BE2C (cell line): ENCODE data around the gene JAK3.
A peak's percentile ranks its signal among the peaks of the same experiment; 100 is the strongest.
"Not testable (repeated sequence)": the region's sequence is repeated elsewhere in the genome, so short reads cannot be mapped to it uniquely, and the experiment has no call there.

Experiments used
- DNase-seq: peaks from one replicate; pipeline ENCODE4 v3.0.0-alpha.2; 2020
- H3K27me3 ChIP-seq: fragments of 250-450 bp; sonication (Bioruptor Pico); 2 replicates; pipeline ENCODE4 v1.5.1; 2020; ENCODE audit warnings: mild to moderate bottlenecking
- H3K36me3 ChIP-seq: fragments of 250-450 bp; sonication (Bioruptor Pico); 2 replicates; pipeline ENCODE4 v1.5.1; 2020; ENCODE audit warnings: mild to moderate bottlenecking
- H3K4me1 ChIP-seq: fragments of 250-450 bp; sonication (Bioruptor Pico); 2 replicates; pipeline ENCODE4 v1.5.1; 2020
- H3K4me3 ChIP-seq: 2 replicates; pipeline ENCODE4 v1.5.1; 2011; ENCODE audit warnings: low read depth, low read length
- H3K9me3 ChIP-seq: fragments of 250-450 bp; sonication (Bioruptor Pico); 2 replicates; pipeline ENCODE4 v1.5.1; 2020
- CTCF ChIP-seq: IDR thresholded peaks from 2 replicates; pipeline ENCODE4 v1.5.1; 2012; ENCODE audit warnings: mild to moderate bottlenecking, low read depth, low read length

JAK3 gene

DNA sequence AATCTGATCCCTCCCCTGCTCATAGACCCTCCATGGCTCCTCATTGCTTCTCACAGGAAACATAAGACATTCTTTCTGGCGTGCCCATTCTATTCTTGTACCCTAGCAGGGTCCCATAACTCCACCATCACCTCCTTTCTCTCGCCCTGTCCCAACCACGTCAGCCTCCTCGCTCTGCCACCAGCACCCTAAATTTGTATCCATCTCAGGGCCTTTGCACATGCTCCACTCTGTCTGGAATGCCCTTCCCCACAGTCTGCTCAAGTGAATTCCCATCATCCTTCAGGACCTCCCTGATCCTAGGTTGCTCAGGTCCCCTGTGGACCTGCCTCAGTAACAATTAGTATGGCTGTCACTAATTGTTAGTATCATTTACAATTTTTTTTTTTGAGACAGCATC lies 42.4 kb downstream of the JAK3 start:
- Histone ChIP-seq H3K4me1 (no peaks in the 10 kb centered on the region), H3K4me3 (no peak overlapping the region), H3K9me3 (no peaks in the 10 kb centered on the region), H3K27me3 (no peaks in the 10 kb centered on the region), H3K36me3 (no peaks in the 10 kb centered on the region)
- DNase-seq = no peak
- TF ChIP-seq CTCF = no peak

DNA sequence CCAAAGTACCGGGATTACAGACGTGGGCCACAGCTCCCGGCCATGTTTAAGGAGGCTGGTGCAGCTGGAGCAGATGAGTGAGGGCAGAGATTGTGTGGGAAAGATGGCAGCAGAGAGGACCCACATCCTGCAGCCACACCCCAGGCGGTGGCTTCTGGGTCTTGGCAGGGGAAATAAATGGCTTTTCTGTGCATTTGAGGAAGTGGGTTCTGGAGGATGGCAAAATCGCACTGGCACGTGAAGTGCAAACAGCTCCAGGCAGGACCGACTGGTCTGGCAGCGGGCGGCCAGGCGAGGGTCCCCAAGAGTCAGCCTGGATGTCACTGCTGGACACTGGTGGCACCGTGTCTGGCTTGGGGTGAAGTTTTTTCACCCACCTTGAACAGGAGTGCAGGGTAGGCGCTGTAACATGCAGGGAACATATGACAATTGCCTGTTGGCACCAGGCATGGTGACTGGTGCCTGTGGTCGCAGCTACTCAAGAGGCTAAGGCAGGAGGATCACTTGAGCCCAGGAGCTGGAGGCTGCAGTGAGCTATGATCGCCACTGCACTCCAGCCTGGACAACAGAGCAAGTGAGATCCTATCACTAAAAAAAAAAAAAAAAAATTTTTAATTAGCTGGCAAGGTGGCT lies 44.4 kb downstream of the JAK3 start:
- no peak for DNase-seq

GRCh38 chr19:17802137-17802858 lies 45.5 kb downstream of the JAK3 start:
- no peak for TF ChIP-seq CTCF
- no peak for DNase-seq
- Histone ChIP-seq H3K27me3 (no peaks in the 10 kb centered on the region), H3K36me3 (no peaks in the 10 kb centered on the region), H3K4me3 (no peak overlapping the region), H3K9me3 (no peaks in the 10 kb centered on the region), H3K4me1 (no peaks in the 10 kb centered on the region)

More for the DNA sequence above, 44.4 kb downstream of the JAK3 start:
- Histone ChIP-seq H3K27me3 (no peaks in the 10 kb centered on the region), H3K4me1 (no peaks in the 10 kb centered on the region), H3K9me3 (no peaks in the 10 kb centered on the region), H3K36me3 (no peaks in the 10 kb centered on the region), H3K4me3 (no peak overlapping the region)
- no peak for TF ChIP-seq CTCF

DNA sequence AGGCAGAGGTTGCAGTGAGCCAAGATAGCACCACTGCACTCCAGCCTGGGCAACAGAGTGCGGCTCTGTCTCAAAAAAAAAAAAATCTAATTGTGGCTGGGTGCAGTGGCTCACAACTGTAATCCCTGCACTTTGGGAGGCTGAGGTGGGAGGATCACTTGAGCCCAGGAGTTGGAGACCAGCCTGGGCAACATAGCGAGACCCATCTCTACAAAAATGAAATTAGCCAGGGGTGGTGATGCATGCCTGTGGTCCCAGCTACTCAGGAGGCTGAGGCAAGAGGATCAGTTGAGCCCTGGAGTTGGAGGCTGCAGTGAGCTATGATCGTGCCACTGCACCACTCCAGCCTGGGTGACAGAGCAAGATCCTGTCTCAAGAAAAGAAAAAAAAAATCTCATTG lies 49.2 kb downstream of the JAK3 start:
- H3K9me3 ChIP-seq, H3K4me3 ChIP-seq, DNase-seq, H3K36me3 ChIP-seq, H3K4me1 ChIP-seq, H3K27me3 ChIP-seq: not testable (repeated sequence)

- DNase-seq = peak; percentile 47
- Histone ChIP-seq H3K27me3 (peaks cover 5% of the 10 kb centered on the region; the same call in 1 of the 2 replicates), H3K4me3 (no peak overlapping the region), H3K4me1 (peaks cover 3% of the 10 kb centered on the region), H3K36me3 (no peaks in the 10 kb centered on the region), H3K9me3 (no peaks in the 10 kb centered on the region)
- no peak for TF ChIP-seq CTCF
Measured at GRCh38 chr19:17797424-17798201, 50.2 kb downstream of the JAK3 start.

GRCh38 chr19:17796838-17797423 lies 50.9 kb downstream of the JAK3 start:
- TF ChIP-seq CTCF = no peak
- Histone ChIP-seq H3K9me3 (no peaks in the 10 kb centered on the region), H3K27me3 (peaks cover 5% of the 10 kb centered on the region; the same call in 1 of the 2 replicates), H3K4me3 (no peak overlapping the region), H3K4me1 (peaks cover 3% of the 10 kb centered on the region), H3K36me3 (no peaks in the 10 kb centered on the region)
- no peak for DNase-seq
